ENCODE results near the gene NTSR2.

DNA sequence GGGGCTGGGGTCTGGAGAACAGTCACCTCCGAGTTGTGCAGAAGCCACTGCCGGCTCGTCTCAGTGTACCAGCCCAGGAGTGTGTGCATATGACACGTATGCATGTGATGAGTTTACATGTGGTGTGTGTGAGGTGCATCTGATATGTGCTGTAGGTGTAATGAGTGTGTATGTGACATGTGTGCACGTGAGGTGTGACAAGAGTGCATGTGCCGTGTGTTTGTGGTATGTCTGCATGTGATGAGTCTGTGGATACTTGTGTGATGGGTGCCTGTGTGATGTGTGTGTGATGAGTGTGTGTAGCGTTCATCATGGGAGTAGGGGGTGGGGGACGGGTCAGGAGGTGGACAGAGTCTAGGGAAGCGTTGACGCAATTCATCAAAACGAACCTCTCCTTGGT, 12.8 kb downstream of the NTSR2 start:
- TF ChIP-seq, protein P1, sequence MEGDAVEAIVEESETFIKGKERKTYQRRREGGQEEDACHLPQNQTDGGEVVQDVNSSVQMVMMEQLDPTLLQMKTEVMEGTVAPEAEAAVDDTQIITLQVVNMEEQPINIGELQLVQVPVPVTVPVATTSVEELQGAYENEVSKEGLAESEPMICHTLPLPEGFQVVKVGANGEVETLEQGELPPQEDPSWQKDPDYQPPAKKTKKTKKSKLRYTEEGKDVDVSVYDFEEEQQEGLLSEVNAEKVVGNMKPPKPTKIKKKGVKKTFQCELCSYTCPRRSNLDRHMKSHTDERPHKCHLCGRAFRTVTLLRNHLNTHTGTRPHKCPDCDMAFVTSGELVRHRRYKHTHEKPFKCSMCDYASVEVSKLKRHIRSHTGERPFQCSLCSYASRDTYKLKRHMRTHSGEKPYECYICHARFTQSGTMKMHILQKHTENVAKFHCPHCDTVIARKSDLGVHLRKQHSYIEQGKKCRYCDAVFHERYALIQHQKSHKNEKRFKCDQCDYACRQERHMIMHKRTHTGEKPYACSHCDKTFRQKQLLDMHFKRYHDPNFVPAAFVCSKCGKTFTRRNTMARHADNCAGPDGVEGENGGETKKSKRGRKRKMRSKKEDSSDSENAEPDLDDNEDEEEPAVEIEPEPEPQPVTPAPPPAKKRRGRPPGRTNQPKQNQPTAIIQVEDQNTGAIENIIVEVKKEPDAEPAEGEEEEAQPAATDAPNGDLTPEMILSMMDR (IDR thresholded peaks at IDR 0.05): no peak
- no peak for TF ChIP-seq POLR2A (IDR thresholded peaks at IDR 0.05)
